SH-SY5Y (cell line): ENCODE data around the gene MEI4.

ENCODE experiments used
- GATA2 ChIP-seq: IDR thresholded peaks from 2 replicates; pipeline ENCODE4 v1.6.1; 2011; ENCODE audit warnings: mild to moderate bottlenecking, low read depth, low read length
- GATA3 ChIP-seq: IDR thresholded peaks from 2 replicates; pipeline ENCODE4 v1.6.1; 2011; ENCODE audit warnings: low read depth, mild to moderate bottlenecking, low read length, moderate library complexity

GRCh38 chr6:77609106-77609505 lies 43.7 kb upstream of the MEI4 start:
- TF ChIP-seq GATA2 (no peak), GATA3 (no peak)
